Hepatocyte (in vitro differentiated cells): ENCODE measurements around the gene AIFM2.

Experiments used
- EZH2 ChIP-seq: fragments of 200-600 bp; sonication (generic); IDR thresholded peaks from 2 replicates; pipeline ENCODE4 v1.6.1; 2016; ENCODE audit warnings: antibody characterized with exemption, mild to moderate bottlenecking, borderline replicate concordance
- EZH2phosphoT487 ChIP-seq: fragments of 200-600 bp; sonication (generic); IDR thresholded peaks from one replicate; pipeline ENCODE4 v1.6.1; 2018; ENCODE audit warnings: antibody characterized with exemption, mild to moderate bottlenecking, low read depth, moderate library complexity; ENCODE audit not compliant: unreplicated experiment, severe bottlenecking
- TF ChIP-seq, protein P1 (sequence below): fragments of 200-600 bp; sonication (generic); IDR thresholded peaks from 2 replicates; pipeline ENCODE4 v1.5.1; 2016; ENCODE audit warnings: antibody characterized with exemption, mild to moderate bottlenecking; ENCODE audit not compliant: poor library complexity

GRCh38 chr10:70139997-70140250, 7.3 kb upstream of the AIFM2 start:
- TF ChIP-seq, protein P1, sequence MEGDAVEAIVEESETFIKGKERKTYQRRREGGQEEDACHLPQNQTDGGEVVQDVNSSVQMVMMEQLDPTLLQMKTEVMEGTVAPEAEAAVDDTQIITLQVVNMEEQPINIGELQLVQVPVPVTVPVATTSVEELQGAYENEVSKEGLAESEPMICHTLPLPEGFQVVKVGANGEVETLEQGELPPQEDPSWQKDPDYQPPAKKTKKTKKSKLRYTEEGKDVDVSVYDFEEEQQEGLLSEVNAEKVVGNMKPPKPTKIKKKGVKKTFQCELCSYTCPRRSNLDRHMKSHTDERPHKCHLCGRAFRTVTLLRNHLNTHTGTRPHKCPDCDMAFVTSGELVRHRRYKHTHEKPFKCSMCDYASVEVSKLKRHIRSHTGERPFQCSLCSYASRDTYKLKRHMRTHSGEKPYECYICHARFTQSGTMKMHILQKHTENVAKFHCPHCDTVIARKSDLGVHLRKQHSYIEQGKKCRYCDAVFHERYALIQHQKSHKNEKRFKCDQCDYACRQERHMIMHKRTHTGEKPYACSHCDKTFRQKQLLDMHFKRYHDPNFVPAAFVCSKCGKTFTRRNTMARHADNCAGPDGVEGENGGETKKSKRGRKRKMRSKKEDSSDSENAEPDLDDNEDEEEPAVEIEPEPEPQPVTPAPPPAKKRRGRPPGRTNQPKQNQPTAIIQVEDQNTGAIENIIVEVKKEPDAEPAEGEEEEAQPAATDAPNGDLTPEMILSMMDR: no peak
- TF ChIP-seq EZH2phosphoT487: no peak
- no peak for TF ChIP-seq EZH2
